HG02642 (cell line): ENCODE results near the gene OR2S2.
A peak's percentile ranks its signal among the peaks of the same experiment; 100 is the strongest.
"Not testable (repeated sequence)": the region's sequence is repeated elsewhere in the genome, so short reads cannot be mapped to it uniquely, and the experiment has no call there.

Experiments
- ATAC-seq: cut with Tn5 transposase; IDR thresholded peaks from one replicate; pipeline ENCODE4 v1.9.1; 2021; ENCODE audit warnings: mild to moderate bottlenecking; ENCODE audit not compliant: unreplicated experiment, poor library complexity

Gene OR2S2, protein sequence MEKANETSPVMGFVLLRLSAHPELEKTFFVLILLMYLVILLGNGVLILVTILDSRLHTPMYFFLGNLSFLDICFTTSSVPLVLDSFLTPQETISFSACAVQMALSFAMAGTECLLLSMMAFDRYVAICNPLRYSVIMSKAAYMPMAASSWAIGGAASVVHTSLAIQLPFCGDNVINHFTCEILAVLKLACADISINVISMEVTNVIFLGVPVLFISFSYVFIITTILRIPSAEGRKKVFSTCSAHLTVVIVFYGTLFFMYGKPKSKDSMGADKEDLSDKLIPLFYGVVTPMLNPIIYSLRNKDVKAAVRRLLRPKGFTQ

DNA sequence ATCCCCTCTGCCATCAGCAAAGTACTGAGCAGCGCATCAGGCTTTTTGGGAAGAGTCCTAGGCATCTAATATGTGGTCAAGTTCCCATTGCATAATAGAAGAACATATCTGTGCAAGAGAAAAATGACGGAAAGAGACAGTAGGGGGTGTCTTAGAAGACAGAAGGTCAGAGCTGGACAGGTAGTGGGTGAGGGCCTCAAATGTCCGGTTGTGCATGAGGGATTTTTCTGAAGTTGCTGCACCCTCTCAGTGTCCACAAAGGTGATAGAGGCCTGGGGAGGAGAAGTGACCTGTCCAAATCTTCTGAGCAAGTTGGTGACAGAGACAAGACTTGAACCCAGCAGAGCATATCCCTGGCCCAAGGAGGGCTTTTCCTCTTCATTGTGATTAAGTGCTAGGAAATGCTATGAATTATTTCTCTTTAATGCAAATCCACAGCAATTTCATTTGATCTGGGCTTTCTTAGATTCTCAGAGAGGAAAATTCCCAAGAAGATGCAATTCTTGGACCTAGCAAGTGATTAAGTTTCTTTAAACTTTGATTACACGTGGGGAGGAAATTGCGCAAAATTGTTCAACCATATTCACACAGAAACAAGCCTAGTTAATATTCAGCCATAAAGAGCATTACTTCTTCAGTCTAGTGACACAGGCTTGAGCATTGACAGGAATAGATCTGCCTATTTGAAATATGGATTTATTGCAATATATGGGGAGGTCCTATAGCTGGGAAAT, at the start of gene OR2S2:
OR2S2 (minus strand) TSS at position 51 of the 734 bp plus-strand sequence. CDS start 56 bp downstream, outside the sequence.
- ATAC-seq: no peak

DNA sequence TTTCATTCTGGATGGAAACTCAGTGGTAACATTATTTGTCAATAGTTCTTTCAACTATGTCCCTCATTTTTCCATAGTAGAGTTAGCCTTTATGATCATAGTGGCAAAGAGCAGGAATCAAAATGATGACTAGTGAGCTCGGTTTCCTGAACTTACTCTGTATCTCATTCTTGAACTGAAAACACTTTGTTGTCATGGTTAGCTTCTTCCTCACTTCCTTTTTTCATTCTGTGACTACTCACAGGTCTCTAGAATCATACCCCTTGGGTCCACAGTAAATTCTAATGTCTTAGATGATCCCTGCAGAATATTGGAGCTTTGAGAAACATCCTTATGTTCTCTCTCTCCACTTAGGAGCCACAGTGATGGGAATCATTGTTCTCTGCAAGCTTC, 49.4 kb upstream of the OR2S2 start:
- peak; percentile 50 for ATAC-seq

DNA sequence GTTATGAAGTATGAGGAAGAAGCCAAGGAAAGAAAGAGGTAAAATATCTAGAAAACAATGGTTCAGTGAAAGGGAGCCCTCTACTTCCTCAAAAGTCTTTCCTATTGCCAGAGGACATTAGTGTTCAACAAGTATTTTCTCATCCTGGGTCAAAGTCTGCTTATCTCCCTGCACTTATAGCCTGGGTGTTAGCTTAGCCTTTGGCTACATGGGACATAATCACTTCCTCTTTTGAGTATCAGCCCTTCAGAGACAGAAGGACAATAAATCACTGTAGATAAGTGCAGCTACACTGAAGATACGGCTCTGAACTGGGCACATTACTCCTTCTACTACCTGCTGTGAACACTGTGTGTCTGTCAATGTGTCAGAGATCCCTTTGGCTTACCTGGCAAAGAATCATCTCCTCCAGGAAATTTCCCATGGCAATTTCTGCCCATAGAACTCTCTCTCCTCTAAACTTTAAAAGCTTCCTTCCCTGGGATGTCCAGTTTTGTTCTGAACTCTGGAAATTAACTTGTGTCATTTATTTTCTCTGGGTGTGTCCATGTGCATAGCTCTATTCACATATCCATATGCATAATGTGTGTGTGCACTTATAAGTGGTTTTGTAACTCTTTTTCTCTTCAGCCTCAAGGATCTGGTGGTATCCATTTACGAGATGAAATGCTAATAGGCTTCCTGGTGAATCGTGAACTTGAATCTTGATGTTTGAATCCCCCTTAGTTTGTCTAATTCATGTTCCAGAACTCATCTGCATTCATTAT, 48.8 kb upstream of the OR2S2 start:
- no peak for ATAC-seq

DNA sequence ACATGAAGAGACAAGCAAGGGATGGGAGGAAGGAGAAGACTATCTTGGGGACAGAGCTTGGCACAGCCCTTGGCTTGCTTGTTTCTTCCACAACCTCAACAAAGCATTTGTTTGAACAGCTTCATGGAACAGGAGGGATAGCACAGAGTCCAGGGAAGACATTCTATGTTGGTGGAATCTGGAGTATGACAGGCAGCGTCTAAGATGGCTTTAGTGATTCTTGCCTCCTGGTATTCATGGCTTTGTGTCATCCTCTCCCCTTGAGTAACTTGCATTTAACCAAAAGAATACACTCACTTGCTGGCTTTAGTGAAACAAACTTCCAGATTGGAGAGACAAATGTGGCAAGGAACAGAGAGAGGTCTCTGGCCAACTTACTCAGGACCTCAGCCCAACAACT, 47.9 kb upstream of the OR2S2 start:
- no peak for ATAC-seq

DNA sequence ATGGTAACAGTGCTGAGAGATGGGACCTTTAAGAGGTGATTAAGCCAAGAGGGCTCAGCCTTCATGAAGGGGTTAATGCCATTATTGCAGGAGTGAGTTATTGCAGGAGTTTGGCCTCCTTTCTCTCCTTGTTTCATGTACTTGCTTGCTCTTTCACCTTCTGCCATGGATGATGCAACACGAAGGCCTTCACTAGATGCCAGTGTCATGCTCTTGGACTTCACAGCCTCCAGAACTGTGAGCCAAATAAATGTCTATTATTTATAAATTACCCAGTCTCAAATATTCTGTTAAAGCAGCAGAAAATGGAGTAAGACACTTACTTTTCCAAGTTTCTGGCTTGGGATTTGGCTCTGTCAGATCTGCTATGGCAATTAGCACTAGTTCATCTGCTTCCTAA, 40.4 kb upstream of the OR2S2 start:
- ATAC-seq: no peak

DNA sequence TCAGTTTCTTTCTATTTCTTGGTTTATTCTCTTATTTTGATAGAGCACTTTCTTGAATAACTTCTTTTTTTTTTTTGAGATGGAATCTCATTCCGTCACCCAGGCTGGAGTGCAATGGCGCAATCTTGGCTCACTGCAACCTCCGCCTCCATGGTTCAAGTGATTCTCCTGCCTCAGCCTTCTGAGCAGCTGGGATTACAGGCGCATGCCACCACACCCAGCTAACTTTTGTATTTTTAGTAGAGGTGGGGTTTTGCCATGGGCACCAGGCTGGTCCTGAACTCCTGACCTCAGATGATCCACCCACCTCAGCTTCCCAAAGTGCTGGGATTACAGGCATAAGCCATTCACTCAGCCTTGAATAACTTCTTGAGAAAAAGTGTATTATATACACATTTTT, 39.1 kb upstream of the OR2S2 start:
- ATAC-seq: not testable (repeated sequence)

DNA sequence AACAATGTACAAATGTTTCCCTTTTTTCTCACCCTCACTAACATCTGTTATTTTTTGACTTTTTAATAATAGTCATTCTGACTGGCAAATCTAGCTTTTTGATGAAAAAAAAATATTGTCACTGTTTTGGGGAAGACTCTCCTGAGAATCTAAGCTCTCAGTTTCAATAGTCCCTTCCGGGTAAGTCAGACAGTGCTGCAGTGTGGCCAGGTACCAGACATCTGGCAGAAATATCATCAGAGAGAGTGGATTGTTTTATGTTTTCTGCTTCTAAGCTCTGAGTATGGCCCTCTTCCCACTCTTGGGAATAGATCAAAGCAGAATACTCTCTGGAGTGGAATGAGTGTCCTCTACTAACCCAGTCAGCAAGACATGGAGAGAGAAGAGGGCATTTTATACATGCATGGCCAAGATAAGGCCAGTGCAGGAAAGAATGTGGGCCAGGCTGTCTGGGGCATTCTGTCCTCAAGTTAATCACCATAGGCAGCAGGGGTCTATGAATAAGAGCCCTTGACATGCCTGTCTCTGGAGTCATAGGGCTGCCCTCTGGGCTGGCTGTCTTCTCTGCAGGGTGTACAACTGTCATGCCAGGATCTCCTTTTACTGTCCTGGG, 38.5 kb upstream of the OR2S2 start:
- ATAC-seq: no peak

DNA sequence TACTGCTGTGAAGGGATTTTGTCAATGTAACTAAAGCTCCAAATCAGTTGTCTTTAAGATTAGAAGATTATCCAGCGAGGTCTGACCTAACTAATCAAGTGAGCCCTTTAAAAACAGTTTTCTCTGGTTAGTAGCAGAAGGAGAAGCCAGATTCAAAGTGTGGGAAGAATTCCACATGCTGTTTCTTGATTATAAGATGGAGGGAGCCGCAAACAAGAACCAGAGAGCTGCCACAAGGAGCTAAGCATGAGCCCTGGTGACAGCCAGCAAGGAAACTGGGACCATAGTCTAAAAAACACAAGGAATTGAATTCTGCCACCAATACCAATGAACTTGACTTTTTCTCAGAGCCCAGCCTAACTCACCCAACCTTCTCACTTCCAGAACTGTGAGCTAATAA, 37.0 kb upstream of the OR2S2 start:
- ATAC-seq: no peak

DNA sequence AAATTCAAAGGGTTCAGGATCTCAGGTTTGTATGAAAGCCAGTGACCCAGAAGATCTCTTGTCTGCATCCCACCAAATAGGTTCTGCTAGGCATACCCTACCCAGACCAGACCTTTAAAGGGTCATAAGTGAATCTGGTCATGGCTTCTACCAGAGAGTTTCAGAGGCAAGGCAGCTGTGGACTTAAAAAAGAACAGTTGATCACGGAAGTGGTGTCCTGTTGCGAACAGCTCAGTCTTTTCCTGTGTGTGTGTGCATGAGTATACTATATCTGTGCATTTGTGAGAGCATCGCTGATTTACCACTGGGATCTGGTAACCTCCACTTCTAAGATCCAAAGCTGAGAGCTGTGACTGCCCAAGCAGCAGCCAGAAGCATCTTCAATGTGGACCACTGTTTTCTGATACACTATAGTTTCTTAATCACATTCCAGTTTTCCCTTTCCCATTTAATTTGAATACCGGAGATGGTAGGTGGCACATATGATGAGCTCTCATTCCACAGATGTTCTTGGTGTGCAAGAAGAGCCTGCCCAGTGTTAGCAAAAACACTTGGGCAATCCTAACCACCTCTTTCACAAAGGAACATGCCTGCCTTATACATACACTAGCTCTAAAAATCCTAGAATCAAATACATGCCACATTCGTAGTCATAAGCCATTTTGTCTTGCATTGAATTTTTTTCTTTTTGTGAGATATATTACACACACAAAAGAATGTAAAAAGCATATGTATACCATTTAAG, 36.2 kb upstream of the OR2S2 start:
- ATAC-seq: no peak

DNA sequence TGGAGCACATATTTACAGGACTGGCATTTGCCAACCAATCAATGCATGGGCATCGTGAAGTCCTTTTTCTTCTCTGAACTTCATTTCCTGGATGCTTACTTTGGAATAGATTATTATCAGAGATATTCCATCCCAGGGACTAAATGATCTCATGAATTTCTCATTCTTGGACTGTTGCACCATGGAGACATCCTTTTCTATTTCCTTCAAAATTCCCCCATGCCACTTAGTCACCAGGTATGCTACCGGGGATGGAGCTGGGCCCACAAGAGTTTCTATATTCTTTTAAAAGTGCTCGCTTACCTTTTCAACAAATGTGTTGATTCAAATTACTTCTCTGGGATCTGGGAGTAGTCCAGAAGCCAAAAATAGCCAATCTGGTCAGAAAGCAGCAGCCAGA, 35.2 kb upstream of the OR2S2 start:
- ATAC-seq: not testable (repeated sequence)

DNA sequence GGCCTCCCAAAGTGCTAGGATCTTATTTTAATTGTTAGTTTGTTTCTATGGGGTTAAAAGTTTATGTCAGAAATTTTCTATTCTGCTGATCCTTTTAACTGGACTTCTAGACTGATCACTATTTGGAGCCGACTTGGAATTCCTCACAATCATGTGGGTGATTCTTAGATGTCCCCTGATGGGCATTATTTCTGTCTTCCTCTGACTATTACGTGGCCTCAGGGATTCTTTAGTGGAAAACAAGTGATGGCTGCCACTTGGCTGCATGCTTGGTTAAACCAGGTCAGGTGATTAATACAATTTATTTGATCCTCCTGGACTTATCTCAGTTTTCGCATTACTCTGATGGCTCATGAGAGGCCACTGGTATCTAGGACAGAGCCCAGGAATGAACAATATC, 32.2 kb upstream of the OR2S2 start:
- no peak for ATAC-seq

DNA sequence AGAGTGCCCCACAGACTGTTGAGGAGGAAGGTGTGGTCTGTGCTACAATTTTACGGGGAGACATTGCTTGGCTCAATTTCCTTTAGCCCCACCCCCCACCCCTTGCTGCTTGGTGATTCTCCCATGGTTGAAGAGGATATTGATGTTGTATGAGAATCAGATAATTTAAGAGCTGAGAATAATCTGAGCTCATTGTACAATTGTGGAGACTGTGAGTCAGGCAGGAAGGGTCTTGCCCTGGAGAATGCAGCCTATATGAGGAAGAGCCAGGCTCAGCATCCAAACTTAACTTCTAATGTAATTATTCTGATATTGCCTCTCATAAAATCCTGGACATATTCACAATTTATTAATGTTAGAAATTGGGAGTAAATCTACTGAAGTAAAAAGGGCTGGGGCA, 26.1 kb upstream of the OR2S2 start:
- no peak for ATAC-seq

DNA sequence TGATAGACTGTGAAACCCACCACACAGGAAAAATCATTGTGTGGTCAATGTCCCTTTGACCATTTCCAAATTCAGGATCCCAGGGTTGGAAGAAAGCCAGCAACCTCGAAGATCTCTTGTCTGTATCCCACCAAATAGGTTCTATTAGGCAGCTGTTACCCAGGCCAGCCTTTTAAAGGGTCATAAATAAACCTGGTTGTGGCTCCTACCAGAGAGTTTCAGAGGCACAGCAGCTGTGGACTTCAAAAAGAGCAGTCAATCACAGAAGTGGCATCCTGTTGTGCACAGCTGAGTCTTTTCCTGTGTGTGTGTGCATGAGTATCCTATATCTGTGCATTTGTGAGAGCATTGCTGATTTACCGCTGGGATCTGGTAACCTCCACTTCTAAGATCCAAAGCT, 23.7 kb upstream of the OR2S2 start:
- ATAC-seq: no peak

DNA sequence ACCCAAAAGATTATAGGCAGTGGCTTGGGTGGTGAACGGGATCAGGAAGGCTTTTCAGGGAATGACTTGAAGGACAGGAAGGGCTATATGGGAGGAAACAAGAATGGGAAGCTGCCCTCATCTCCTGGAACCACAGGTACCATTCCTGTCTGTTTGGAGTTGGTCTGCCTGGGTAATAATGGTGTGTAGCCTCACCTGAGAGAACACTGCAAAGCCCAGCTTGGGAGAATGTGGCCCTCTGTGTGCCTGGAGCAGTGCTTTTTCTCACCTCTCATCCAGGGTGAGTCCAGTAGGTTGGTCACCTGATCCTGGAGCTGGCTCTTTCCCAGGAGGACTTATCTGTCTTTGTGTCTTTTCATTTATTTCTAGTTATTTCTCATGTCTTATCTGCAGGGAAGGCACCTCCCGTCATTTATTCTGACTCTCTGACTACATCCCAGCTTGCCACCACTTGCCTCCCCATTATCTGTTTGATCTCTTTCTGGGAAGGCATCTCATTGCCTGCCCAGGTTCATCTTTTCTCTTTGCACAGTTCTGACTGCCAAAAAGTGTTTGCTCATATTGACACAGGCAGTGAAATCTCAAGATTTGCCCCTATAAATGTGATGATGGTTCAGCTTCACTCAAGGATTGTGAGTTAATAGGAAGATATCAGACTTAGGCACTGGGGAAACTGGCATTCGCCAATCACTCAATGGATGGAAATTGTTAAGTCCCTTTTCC, 22.5 kb upstream of the OR2S2 start:
- ATAC-seq: no peak

DNA sequence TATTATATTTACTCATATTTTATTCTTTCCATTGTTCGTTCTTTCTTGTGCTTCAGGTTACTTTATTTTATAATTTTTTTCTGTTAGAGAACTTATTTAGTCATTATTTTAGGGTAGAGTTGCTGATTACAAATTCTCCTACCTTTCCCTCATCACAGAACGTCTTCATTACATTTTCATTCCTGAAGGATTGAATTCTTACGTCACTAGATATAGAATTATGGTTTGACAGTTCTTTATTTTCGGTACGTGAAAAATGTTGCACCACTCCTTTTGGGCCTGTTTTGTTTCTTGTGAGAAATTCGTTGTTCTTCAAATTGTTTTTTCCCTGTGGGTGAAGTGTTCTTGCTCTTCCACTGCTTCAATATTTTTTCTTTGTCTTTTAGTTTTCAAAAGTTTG, 20.8 kb upstream of the OR2S2 start:
- no peak for ATAC-seq

DNA sequence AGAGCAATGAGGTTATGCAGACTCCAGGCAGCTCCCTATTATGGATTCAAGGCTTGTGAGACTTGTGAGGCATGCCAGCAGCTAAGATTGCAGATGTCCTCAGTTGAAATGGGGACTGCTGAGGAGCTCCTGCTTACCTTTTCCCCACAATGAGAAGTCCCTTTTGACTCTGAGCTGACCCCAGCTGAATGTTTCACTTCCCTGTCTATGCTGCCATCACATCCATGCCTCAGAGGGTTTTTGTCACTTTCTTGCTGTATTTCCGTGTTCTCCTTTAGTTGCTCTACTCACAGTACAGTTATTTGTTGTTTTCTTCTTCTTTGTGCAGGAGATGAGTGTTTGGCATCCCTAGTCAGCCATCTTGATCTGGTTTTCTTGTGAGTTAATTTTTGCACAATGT, 18.8 kb upstream of the OR2S2 start:
- ATAC-seq: no peak

DNA sequence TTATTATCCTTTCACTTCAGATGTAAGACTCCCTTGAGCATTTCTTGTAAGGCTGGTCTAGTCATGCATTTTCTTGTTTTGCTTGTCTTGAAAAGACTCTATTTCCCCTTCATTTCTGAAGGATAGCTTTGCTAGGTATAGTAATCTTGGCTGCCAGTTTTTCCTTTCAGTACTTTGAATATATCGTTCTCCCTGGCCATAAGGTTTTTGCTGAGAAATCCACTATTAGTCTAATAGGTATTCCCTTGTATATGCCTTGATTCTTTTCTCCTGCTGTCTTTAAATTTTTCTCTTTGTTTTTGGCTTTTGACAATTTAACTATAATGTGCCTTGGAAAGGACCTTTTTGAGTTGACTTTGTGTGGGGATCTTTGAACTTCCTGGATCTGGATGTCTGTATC, 16.8 kb upstream of the OR2S2 start:
- no peak for ATAC-seq

DNA sequence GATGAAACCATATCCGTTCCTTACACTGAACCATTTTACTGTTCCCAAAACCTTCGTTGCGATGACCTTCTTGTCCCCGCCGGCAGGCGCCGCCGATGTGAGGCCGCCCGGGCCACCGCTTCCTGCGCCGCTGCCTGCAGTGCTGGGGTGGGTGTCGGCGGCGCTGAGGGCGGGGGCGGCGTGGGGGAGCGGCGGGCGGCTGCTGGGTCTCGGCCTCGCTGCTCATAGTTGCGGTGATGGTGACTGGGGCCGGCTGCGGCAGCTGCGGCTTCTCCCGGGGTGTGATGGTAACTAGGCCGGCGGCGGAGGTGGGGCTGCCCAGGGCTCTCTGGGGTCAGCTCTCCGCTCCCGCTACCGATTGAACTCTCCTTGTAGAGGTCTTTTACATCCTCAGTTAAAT, 14.1 kb upstream of the OR2S2 start:
- no peak for ATAC-seq

DNA sequence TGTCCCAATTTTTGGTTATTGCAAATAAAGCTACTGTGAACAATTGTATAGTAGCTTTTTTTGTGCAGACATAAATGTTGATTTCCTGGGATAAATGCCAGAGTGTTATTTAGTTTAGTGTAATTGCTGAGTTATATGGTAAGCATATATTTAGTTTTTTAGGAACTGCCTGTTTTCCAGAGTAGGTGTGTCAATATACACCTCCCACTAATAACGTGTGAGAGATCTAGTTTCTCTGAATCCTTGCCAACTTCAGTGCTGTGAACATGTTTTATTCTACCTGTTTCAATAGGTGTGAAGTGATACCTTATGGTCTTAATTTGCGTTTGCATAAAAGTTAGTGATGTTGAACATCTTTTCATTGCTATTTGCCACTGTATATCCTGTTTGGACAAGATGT, 9.1 kb upstream of the OR2S2 start:
- no peak for ATAC-seq

DNA sequence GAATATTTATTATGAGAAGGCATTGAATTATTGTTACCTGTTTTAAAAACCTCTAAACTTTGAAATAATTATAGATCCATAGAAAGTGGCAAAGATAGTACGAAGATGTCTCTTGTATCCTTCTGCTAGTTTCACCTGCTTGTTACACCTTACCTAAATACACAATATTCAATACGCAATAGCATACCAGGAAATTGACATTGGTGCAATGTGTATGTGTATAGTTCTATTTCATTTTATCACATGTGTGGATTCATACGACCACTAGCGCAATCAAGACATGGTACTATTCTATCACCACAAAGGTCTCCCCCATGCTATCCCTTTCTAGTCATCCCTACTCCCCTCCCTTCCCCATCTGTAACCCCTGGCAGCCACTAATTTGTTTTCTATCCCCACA, 8.5 kb upstream of the OR2S2 start:
- ATAC-seq: no peak
